22Rv1 (cell line): ENCODE results near the gene CDKN1C.

Source experiments
- CTCF ChIP-seq: fragments of 450-650 bp; IDR thresholded peaks from 2 replicates; pipeline ENCODE4 v1.5.1; 2017; ENCODE audit warnings: mild to moderate bottlenecking
- ZFX ChIP-seq: fragments of 450-650 bp; IDR thresholded peaks from 2 replicates; pipeline ENCODE4 v1.6.1; 2017; ENCODE audit warnings: antibody characterized with exemption, borderline replicate concordance

- TF ChIP-seq CTCF (peak; percentile 98), ZFX (no peak)
Observed at GRCh38 chr11:2930704-2931419, 45.3 kb upstream of the CDKN1C start.
